ENCODE data around the gene XRCC1.
"Not testable (repeated sequence)": the region's sequence is repeated elsewhere in the genome, so short reads cannot be mapped to it uniquely, and the experiment has no call there.

XRCC1 gene

GRCh38 chr19:43609872-43610271 lies 34.5 kb upstream of the XRCC1 start:
- DNase-seq (ENCODE audit: insufficient read length, low spot score) (no peak), FAIRE-seq (no peak)
- TF ChIP-seq CTCF (IDR thresholded peaks at IDR 0.05; ENCODE audit: insufficient read depth, missing control alignments), result no peak

- DNase-seq (ENCODE audit: insufficient read length, low spot score) (no peak), FAIRE-seq (no peak)
- TF ChIP-seq CTCF (IDR thresholded peaks at IDR 0.05; ENCODE audit: insufficient read depth, missing control alignments), result no peak
Observed at GRCh38 chr19:43607238-43608205, 32.2 kb upstream of the XRCC1 start.

- no peak for TF ChIP-seq CTCF (IDR thresholded peaks at IDR 0.05; ENCODE audit: insufficient read depth, missing control alignments)
- DNase-seq (ENCODE audit: insufficient read length, low spot score), result no peak
- FAIRE-seq, result no peak
Observed at GRCh38 chr19:43606569-43607229, 31.4 kb upstream of the XRCC1 start.

GRCh38 chr19:43605875-43606568 lies 30.7 kb upstream of the XRCC1 start:
- no peak for TF ChIP-seq CTCF (IDR thresholded peaks at IDR 0.05; ENCODE audit: insufficient read depth, missing control alignments)
- FAIRE-seq, result no peak
- DNase-seq (ENCODE audit: insufficient read length, low spot score), result no peak

GRCh38 chr19:43600326-43600725 lies 25.0 kb upstream of the XRCC1 start:
- DNase-seq (ENCODE audit: insufficient read length, low spot score); FAIRE-seq: not testable (repeated sequence)

GRCh38 chr19:43599635-43600295 lies 24.4 kb upstream of the XRCC1 start:
- TF ChIP-seq CTCF (IDR thresholded peaks at IDR 0.05; ENCODE audit: insufficient read depth, missing control alignments), result no peak
- FAIRE-seq, result no peak
- DNase-seq (ENCODE audit: insufficient read length, low spot score), result no peak

All from D721Med (cell line).